Measurements from ENCODE around the gene MAOA. TPM values are rescaled to one million over a fixed set of nuclear protein-coding genes. Genes with fewer than 3 reads are reported as not detected.
A peak's percentile ranks its signal among the peaks of the same experiment; 100 is the strongest.

MAOA gene
- total and polyA plus RNA-seq, 2 of the 13 experiments (the other 11 are each of a cell fraction or from before 2014, with no cell fraction given) = 13.4 to 14.7 TPM

DNA sequence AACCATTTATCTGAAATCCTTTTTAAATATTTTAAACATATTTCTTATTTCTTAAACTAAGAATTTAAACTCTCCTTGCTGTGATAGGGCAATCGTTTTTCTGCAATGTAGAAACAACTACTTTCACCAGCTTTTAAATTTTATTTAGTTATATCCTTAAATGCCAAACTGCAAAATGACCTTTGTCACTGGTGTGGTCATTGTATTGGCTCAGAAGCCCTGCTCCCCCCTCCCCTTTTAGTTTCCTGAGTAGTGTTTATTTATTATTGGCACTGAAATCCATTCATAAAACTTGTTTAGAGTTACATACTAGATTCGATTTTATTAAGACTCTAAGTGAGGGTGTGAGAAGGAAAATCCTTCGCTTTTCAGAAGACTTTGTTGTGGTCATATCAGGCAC lies 23.0 kb downstream of the MAOA start (continued):
- TF ChIP-seq, protein P1, sequence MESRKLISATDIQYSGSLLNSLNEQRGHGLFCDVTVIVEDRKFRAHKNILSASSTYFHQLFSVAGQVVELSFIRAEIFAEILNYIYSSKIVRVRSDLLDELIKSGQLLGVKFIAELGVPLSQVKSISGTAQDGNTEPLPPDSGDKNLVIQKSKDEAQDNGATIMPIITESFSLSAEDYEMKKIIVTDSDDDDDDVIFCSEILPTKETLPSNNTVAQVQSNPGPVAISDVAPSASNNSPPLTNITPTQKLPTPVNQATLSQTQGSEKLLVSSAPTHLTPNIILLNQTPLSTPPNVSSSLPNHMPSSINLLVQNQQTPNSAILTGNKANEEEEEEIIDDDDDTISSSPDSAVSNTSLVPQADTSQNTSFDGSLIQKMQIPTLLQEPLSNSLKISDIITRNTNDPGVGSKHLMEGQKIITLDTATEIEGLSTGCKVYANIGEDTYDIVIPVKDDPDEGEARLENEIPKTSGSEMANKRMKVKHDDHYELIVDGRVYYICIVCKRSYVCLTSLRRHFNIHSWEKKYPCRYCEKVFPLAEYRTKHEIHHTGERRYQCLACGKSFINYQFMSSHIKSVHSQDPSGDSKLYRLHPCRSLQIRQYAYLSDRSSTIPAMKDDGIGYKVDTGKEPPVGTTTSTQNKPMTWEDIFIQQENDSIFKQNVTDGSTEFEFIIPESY (CRISPR knock-in tag; IDR thresholded peaks at IDR 0.05) = no peak
- TF ChIP-seq SP4 (CRISPR knock-in tag; IDR thresholded peaks at IDR 0.05) = no peak

DNA sequence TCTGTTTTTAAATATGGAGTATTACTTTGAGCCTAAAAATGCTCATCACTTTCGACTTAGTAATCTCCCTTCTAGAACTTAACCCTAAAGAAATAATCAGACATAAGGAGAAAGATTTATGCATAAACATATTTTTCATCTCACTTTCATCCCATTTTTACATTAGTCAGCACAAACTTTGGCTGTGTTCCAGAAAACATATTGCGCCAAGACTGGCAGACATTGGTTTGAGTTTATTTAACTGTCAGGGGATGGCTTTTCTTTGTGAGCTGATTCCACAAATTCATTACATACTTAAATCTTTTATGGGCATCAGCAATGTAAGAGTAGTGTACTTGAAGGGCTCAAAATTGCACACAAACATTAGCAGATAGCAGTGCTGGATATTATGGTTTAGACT lies 23.7 kb downstream of the MAOA start:
- Histone ChIP-seq H3K27me3 (ENCODE audit: control insufficient read depth in 1 of 2, insufficient read depth in 2 of 2, low read length in 2 of 2) (no peaks in the 10 kb centered on the region), H3K36me3 (replicated peaks in 1 of 2; ENCODE audit: control insufficient read depth in 1 of 2, insufficient read depth in 2 of 2, low read length in 2 of 2) (0 out of 5 replicates have a peak, but pooled peaks cover 0 to 3% of the 10 kb centered on the region in 2 experiments), H3K4me3 (replicated peaks in 1 of 3; ENCODE audit: insufficient read depth in 1 of 3, low read depth in 2 of 3, low read length in 3 of 3) (no peak overlapping the region), H3K4me2 (ENCODE audit: low read depth, low read length) (no peak overlapping the region), H2AFZ (ENCODE audit: low read length) (no peak overlapping the region), H3K9ac (ENCODE audit: insufficient read depth, low read depth, low read length) (no peak overlapping the region), H3K79me2 (ENCODE audit: insufficient read depth, low read length) (no peaks in the 10 kb centered on the region), H3K27ac (ENCODE audit: extremely low read length, insufficient read depth, low read length) (no peak overlapping the region), H4K20me1 (ENCODE audit: insufficient read depth, low read length) (no peaks in the 10 kb centered on the region), H3K4me1 (ENCODE audit: insufficient read depth, low read length) (peaks cover 51% of the 10 kb centered on the region), H3K9me3 (ENCODE audit: low read length) (no peaks in the 10 kb centered on the region)
- 97% methylated on average over 2 of the region's 2 CpGs for WGBS (ENCODE audit: low lambda C conversion rate)
- in situ Hi-C loops (cut with HindIII; ENCODE audit: extremely low pct_ligation_motif_present, low pct_unique_long_range_greater_than_20kb) (no loop called here), intact Hi-C loops (cut with micrococcal nuclease; ENCODE audit: unreplicated experiment) (no loop called here)
- ChIA-PET POLR2A (no interaction called here), CTCF (ENCODE audit: low intra/inter-chr PET ratio, low total read pairs) (no interaction called here)
- DNase-seq (ENCODE audit: low spot score) (no peak), FAIRE-seq (peak; percentile 34), ATAC-seq (no peak)
- TF ChIP-seq ZNF143 (CRISPR knock-in tag; IDR thresholded peaks at IDR 0.05) = no peak
- TF ChIP-seq, protein P2, sequence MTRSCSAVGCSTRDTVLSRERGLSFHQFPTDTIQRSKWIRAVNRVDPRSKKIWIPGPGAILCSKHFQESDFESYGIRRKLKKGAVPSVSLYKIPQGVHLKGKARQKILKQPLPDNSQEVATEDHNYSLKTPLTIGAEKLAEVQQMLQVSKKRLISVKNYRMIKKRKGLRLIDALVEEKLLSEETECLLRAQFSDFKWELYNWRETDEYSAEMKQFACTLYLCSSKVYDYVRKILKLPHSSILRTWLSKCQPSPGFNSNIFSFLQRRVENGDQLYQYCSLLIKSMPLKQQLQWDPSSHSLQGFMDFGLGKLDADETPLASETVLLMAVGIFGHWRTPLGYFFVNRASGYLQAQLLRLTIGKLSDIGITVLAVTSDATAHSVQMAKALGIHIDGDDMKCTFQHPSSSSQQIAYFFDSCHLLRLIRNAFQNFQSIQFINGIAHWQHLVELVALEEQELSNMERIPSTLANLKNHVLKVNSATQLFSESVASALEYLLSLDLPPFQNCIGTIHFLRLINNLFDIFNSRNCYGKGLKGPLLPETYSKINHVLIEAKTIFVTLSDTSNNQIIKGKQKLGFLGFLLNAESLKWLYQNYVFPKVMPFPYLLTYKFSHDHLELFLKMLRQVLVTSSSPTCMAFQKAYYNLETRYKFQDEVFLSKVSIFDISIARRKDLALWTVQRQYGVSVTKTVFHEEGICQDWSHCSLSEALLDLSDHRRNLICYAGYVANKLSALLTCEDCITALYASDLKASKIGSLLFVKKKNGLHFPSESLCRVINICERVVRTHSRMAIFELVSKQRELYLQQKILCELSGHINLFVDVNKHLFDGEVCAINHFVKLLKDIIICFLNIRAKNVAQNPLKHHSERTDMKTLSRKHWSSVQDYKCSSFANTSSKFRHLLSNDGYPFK (CRISPR knock-in tag; IDR thresholded peaks at IDR 0.05; ENCODE audit: borderline replicate concordance) = no peak
- TF ChIP-seq, protein P3, sequence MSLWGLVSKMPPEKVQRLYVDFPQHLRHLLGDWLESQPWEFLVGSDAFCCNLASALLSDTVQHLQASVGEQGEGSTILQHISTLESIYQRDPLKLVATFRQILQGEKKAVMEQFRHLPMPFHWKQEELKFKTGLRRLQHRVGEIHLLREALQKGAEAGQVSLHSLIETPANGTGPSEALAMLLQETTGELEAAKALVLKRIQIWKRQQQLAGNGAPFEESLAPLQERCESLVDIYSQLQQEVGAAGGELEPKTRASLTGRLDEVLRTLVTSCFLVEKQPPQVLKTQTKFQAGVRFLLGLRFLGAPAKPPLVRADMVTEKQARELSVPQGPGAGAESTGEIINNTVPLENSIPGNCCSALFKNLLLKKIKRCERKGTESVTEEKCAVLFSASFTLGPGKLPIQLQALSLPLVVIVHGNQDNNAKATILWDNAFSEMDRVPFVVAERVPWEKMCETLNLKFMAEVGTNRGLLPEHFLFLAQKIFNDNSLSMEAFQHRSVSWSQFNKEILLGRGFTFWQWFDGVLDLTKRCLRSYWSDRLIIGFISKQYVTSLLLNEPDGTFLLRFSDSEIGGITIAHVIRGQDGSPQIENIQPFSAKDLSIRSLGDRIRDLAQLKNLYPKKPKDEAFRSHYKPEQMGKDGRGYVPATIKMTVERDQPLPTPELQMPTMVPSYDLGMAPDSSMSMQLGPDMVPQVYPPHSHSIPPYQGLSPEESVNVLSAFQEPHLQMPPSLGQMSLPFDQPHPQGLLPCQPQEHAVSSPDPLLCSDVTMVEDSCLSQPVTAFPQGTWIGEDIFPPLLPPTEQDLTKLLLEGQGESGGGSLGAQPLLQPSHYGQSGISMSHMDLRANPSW (CRISPR knock-in tag; IDR thresholded peaks at IDR 0.05; ENCODE audit: borderline replicate concordance) = no peak
- TF ChIP-seq ZFYVE20 (CRISPR knock-in tag; IDR thresholded peaks at IDR 0.05; ENCODE audit: borderline replicate concordance, low read depth) = no peak
- TF ChIP-seq MAFF (IDR thresholded peaks at IDR 0.05; ENCODE audit: low read depth, low read length) = peak; percentile 83
- peak; percentile 71 to 88 for TF ChIP-seq MAFK (conservative IDR thresholded peaks at IDR 0.05 in 1 of 2, IDR thresholded peaks at IDR 0.05 in 1 of 2; ENCODE audit: low read length in 2 of 2)
- TF ChIP-seq, protein P4, sequence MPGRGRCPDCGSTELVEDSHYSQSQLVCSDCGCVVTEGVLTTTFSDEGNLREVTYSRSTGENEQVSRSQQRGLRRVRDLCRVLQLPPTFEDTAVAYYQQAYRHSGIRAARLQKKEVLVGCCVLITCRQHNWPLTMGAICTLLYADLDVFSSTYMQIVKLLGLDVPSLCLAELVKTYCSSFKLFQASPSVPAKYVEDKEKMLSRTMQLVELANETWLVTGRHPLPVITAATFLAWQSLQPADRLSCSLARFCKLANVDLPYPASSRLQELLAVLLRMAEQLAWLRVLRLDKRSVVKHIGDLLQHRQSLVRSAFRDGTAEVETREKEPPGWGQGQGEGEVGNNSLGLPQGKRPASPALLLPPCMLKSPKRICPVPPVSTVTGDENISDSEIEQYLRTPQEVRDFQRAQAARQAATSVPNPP (CRISPR knock-in tag; IDR thresholded peaks at IDR 0.05) = no peak
- no peak for TF ChIP-seq MED1 (CRISPR knock-in tag; IDR thresholded peaks at IDR 0.05)
- no peak for TF ChIP-seq KDM1A (CRISPR knock-in tag; IDR thresholded peaks at IDR 0.05)
- TF ChIP-seq ZBTB20 (CRISPR knock-in tag; IDR thresholded peaks at IDR 0.05; ENCODE audit: borderline replicate concordance, low read depth) = no peak
- no TSS peak for BruUV-seq (replicated peaks)
